Prostate gland (tissue), 2 donors: ENCODE results near the gene ABHD16B. TPM values are rescaled to one million over a fixed set of nuclear protein-coding genes. Genes with fewer than 3 reads are reported as not detected.

ENCODE experiments used
- DNase-seq: peaks from one replicate; pipeline ENCODE4 v3.0.0-alpha.2; 2019; ENCODE audit warnings: low spot score
- H3K27ac ChIP-seq, 2 donors: fragments of 200-600 bp; sonication (generic); 2 replicates each; pipeline ENCODE4 v1.5.1; 2017 to 2019
- H3K27me3 ChIP-seq: fragments of 200-600 bp; sonication (generic); replicated peaks from 2 replicates; pipeline ENCODE4 v1.5.1; 2019; ENCODE audit not compliant: insufficient read depth
- H3K36me3 ChIP-seq, 2 donors: fragments of 200-600 bp; sonication (generic); 1 replicate in 1 of 2; 2 replicates in 1 of 2; pipeline versions ENCODE4 v1.5.1 to v1.8.1; 2017 to 2019
- H3K4me1 ChIP-seq: fragments of 200-600 bp; sonication (generic); replicated peaks from 2 replicates; pipeline ENCODE4 v1.5.1; 2019
- H3K4me3 ChIP-seq, 2 donors: fragments of 200-600 bp; sonication (generic); 2 replicates each; pipeline ENCODE4 v1.5.1; 2017 to 2019
- H3K9me3 ChIP-seq: fragments of 200-600 bp; sonication (generic); 2 replicates; pipeline ENCODE4 v1.5.1; 2017
- POLR2A ChIP-seq: fragments of 450-650 bp; IDR thresholded peaks from one replicate; pipeline ENCODE4 v1.6.1; 2016; ENCODE audit warnings: antibody characterized with exemption, mild to moderate bottlenecking
- POLR2AphosphoS5 ChIP-seq: sonication (generic); formaldehyde crosslinking; IDR thresholded peaks from one replicate; pipeline ENCODE4 v1.6.1; 2017; ENCODE audit warnings: antibody characterized with exemption
- WGBS: methylation state at CpG from one replicate; pipeline ENCODE4 v1.1.5; 2018; 5-methylcytosine and 5-hydroxymethylcytosine counted together
- intact Hi-C: fragments of 100-400 bp; cut with DNase I; formaldehyde crosslinking; loops from one replicate; pipeline ENCODE4 v1.14.2; 2022
- total RNA-seq, 2 donors: library from RNA; depleted of rRNA; stranded (reverse); fragments of >200 nt; gene quantifications; one replicate each; pipeline ENCODE4 v1.1.0, GENCODE V29; 2016
- TF ChIP-seq, protein P1 (sequence below), 4 experiments: fragments of 200-600 bp in 2 of 4; fragments of 450-650 bp in 2 of 4; sonication (generic) in 2 of 4; IDR thresholded peaks; 1 replicate in 3 of 4; 2 replicates in 1 of 4; pipeline ENCODE4 v1.5.1; 2016 to 2019; ENCODE audit warnings: antibody characterized with exemption in 4 of 4, mild to moderate bottlenecking in 2 of 4, moderate library complexity in 2 of 4

The ABHD16B gene
- total RNA-seq, 2 donors from 2014 or later: 1.6 TPM; not detected in 1

DNA sequence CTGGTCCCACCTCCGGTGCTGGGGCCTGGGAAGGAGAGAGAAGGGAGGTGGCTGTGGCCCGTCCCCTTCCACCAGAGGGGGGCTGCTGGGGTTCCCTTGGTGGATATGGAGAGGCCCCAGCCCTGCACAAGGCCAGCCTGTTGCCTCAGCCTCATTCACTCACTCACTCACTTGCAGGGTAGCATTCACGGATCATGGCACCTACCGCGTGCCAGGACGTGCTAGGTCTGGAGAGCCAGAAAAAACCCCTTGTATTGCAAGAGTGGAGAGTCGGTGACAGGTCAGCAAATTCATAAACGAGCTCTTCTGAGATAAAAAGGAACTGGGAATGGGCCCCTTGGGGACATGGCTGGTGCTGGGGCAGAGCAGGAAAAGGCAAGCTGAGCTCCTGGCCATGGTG lies 23.8 kb upstream of the ABHD16B start:
- no peak for DNase-seq

DNA sequence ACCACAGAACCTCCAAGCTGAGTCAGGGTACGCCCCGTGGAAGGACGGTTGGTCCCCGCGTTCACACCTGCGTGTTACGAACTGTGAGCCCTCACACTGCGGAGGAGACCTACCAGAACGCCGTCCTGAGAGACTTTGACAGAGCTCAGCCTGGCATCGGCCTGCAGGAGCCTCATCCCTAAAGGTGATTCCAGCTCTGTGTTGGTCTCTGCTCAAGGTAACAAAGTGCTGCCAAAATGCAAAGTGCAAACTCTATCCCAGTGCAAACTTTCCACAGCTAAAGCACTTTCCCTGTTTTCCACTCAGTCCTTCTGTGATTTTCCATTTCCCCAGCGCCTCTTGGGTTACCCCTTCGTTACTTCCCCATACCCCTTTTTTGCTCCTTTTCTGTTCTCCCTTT lies 21.7 kb upstream of the ABHD16B start:
- no peaks in the 10 kb centered on the region for H3K4me1 ChIP-seq
- no peaks in the 10 kb centered on the region for H3K9me3 ChIP-seq
- no peaks in the 10 kb centered on the region for H3K27me3 ChIP-seq
- TF ChIP-seq, protein P1, sequence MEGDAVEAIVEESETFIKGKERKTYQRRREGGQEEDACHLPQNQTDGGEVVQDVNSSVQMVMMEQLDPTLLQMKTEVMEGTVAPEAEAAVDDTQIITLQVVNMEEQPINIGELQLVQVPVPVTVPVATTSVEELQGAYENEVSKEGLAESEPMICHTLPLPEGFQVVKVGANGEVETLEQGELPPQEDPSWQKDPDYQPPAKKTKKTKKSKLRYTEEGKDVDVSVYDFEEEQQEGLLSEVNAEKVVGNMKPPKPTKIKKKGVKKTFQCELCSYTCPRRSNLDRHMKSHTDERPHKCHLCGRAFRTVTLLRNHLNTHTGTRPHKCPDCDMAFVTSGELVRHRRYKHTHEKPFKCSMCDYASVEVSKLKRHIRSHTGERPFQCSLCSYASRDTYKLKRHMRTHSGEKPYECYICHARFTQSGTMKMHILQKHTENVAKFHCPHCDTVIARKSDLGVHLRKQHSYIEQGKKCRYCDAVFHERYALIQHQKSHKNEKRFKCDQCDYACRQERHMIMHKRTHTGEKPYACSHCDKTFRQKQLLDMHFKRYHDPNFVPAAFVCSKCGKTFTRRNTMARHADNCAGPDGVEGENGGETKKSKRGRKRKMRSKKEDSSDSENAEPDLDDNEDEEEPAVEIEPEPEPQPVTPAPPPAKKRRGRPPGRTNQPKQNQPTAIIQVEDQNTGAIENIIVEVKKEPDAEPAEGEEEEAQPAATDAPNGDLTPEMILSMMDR (IDR thresholded peaks at IDR 0.05): no peak
- TF ChIP-seq POLR2A (no peak), POLR2AphosphoS5 (no peak)
- no peak for DNase-seq
- no peak overlapping the region for H3K4me3 ChIP-seq
- no peak overlapping the region for H3K27ac ChIP-seq
- intact Hi-C loops: no loop called here
- no peaks in the 10 kb centered on the region for H3K36me3 ChIP-seq
- whole genome bisulfite sequencing: 81% methylated on average over 11 of the region's 13 CpGs

More for the DNA sequence above, 23.8 kb upstream of the ABHD16B start:
- Histone ChIP-seq H3K4me1 (no peaks in the 10 kb centered on the region), H3K36me3 (no peaks in the 10 kb centered on the region), H3K27me3 (no peaks in the 10 kb centered on the region), H3K9me3 (no peaks in the 10 kb centered on the region), H3K27ac (no peak overlapping the region), H3K4me3 (no peak overlapping the region)
- 33% methylated on average over 8 of the region's 8 CpGs for WGBS
- no peak for TF ChIP-seq POLR2A
- intact Hi-C loops: no loop called here

DNA sequence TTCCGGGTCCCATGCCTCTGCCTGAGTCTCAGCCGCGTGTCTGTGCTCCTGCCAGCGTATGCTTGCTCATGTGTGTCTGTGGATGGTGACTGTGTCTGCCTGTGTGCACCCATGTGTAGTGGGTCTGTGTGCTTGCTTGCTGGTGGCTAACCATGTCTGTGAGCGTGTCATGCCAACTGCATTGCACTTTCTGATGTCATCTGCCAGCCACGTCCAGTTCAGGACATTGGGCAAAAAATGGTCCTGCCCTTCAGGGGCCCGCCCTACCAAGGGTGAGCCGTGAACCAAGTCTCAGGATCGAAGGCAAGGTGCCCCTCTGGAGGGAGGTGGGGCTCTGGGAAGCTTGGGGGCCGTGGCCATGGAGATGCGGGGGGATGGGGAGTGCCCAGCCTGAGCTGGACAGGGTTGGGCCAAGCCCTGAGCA lies 20.9 kb upstream of the ABHD16B start:
- no peaks in the 10 kb centered on the region for H3K27me3 ChIP-seq
- no peak for DNase-seq
- H3K9me3 ChIP-seq: no peaks in the 10 kb centered on the region
- H3K27ac ChIP-seq: no peak overlapping the region
- WGBS: 76% methylated on average over 11 of the region's 11 CpGs
- no peak overlapping the region for H3K4me3 ChIP-seq
- intact Hi-C loops: no loop called here
- TF ChIP-seq POLR2AphosphoS5: no peak
- TF ChIP-seq, protein P1 (IDR thresholded peaks at IDR 0.05): no peak
- TF ChIP-seq POLR2A: no peak
- no peaks in the 10 kb centered on the region for H3K4me1 ChIP-seq
- no peaks in the 10 kb centered on the region for H3K36me3 ChIP-seq

DNA sequence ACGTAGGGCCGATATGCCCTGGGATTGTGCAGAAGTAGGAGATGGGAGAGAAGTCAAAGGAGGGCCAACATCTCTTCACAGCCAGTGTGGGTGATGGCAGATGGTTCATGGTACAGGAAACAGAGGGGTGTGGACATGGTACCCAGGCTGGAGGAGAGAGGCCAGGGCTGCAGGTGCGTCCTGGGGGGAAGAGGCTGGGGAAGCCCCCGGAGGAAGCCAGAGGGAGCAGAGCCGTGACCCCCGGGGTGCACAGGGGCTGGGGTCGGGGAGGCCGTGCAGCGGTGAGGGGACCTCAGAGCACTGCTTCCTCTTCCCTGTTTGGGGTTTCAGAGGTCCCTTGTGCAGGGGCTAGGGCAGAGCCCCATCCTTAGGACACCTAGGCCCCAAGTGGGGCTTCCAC lies 19.0 kb upstream of the ABHD16B start:
- no peaks in the 10 kb centered on the region for H3K36me3 ChIP-seq
- TF ChIP-seq POLR2A: no peak
- TF ChIP-seq POLR2AphosphoS5: no peak
- TF ChIP-seq, protein P1 (IDR thresholded peaks at IDR 0.05): no peak
- no peak overlapping the region for H3K4me3 ChIP-seq
- DNase-seq: no peak
- H3K27ac ChIP-seq: no peak overlapping the region
- H3K9me3 ChIP-seq: no peaks in the 10 kb centered on the region
- intact Hi-C loops: no loop called here
- H3K27me3 ChIP-seq: peaks cover 6% of the 10 kb centered on the region
- 73% methylated on average over 9 of the region's 9 CpGs for WGBS
- no peaks in the 10 kb centered on the region for H3K4me1 ChIP-seq

DNA sequence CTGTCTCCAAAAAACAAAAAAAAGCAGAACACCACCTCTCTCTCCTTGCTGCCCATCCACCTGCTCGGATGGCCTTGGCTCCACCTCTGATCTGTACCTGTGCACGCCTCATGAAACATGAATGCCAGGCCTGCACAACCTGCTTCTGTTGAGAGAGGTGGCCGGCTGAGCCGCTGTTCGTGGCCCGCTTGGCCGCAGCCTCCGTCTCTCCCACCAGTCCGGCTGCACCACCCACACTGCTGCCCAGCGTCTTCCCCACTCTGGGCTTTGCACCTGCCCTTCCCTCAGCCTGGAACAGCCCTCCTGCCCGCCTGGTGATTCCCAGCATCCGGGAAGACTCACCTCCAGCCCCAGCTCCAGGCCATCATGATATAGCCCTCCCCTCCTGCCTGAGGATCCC lies 18.1 kb upstream of the ABHD16B start:
- TF ChIP-seq, protein P1 (IDR thresholded peaks at IDR 0.05): no peak
- no peak for TF ChIP-seq POLR2AphosphoS5
- no peak for TF ChIP-seq POLR2A
- 71% methylated on average over 12 of the region's 12 CpGs for WGBS
- Histone ChIP-seq H3K9me3 (no peaks in the 10 kb centered on the region), H3K36me3 (no peaks in the 10 kb centered on the region), H3K27me3 (peaks cover 6% of the 10 kb centered on the region), H3K4me3 (no peak overlapping the region), H3K4me1 (no peaks in the 10 kb centered on the region), H3K27ac (no peak overlapping the region)
- intact Hi-C loops: no loop called here
- DNase-seq: no peak
